Measurements from ENCODE around the gene STARD3.
A peak's percentile ranks its signal among the peaks of the same experiment; 100 is the strongest.

The STARD3 gene

DNA sequence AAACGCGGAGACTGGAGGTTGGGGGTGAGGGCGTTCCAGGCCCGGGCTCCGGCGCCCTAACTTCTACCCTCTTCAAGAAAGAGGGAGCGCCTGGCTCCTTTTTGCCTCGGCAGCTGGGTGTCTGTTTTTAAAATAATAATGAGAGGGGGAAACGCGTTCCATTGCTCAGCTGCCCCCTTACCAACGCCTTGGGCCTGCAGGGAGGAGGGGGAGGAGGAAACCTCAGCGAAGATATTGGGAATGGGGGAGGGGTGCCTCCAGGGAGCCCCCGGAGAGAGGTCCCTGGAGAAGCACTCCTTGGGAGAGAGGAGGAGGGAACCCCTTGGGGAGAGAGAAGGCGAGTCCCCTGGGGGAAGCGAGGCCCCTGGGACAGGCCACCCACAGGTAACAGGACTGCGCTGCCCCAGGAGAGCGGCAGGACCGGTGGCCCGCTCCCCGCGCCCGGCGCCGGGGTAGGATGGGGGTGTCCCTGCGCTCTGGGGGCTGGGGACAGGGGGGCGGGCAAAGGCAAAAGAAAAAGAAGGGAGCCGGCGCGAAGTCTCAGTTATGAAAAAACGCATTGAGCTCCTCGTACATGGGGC is 31.9 kb upstream of the STARD3 start:
- no peak for DNase-seq (ENCODE audit: low spot score)

DNA sequence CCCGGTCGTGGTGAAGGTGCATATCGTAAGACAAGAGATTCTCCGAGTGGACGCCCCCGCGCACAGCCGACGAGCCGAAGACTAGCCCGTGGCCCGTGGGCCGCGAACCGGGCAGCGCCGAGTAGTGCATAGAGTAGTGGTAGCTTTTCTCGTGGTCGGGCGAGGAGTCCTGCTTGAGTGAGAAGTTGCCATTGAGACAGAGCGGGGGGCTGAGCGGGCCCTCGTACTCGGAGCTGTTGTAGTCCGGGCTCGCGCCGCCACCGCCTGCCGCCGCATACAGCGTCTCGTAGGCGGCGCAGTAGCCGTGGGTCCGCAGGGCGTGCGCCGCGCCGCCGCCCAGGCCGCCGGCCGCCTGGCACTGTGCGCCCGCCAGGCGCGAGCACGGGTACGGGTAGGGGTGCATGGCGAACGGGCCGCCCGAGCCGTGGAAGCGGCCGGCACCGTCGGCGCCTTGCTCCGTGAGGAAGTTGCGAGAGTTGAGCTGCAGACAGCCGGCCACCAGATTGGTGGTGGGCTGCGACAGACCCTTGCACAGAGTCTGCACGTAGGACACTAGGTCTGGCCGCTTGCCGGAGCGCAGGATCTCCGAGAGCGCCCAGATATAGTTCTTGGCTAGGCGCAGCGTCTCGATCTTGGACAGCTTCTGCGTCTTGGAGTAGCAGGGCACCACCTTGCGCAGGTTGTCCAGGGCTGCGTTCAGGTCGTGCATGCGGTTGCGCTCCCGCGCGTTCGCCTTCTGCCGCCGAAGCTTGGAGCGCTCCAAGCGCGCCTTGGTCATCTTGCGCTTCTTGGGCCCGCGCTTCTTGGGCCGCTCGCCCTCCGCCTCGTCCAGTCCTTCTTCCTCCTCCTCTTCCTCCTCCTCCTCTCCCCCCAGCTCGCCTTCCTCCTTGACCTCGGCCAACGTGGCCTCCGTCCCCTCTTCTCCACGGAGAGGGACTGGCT is 31.2 kb upstream of the STARD3 start:
- no peak for DNase-seq (ENCODE audit: low spot score)

DNA sequence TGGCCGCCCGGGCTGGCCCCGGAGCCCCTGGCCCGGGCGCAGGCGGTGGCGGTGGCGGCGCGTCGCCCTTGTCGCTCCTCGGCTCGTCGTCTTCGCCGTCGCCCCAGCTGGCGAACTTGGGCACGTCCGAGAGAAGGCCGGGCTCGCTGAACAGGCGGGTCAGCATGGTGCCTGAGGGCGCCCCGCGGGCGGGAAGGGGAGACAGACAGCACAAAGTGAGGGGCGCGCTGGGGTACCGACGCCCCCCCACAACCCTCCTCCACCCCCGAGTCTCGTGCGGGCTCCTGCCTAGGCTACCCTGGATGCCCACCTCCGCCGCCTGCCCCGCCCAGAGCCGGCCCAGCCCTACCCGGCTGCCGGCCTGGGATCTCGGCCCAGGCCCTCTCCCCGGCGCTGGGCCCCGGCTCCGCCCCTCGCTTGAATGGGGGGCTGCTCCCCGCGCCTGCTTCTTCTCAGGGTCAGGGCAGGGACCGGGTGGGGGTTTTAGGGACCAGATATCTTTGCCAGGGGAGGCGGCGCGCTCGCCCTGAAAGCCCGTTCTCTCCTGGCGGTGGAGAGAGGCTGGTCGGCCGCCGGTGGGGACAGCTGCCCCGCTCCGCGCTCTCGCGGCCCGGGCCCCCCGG is 30.4 kb upstream of the STARD3 start:
- no peak for DNase-seq (ENCODE audit: low spot score)

- no peak for DNase-seq (ENCODE audit: low spot score)
Measured at GRCh38 chr17:39607057-39607850, 29.7 kb upstream of the STARD3 start.

DNA sequence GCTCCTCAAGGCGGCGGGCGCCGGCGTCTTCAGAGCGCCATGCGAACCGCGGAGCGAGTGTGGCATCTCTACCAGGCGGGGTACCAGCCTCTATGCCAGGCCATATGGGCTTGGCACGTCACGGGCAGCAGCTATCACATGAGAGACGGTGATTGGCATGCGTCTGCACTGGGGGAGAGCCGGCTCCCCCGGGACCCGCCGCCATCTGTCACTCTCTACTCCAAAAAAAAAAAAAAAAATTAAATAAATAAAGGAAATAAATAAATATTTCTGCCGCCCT is 29.2 kb upstream of the STARD3 start, which contains the start of gene NEUROD2:
NEUROD2 (minus strand) TSS at position 70 of the 280 bp plus-strand sequence. CDS start 1,321 bp downstream, outside the sequence.
- no peak for DNase-seq (ENCODE audit: low spot score)

DNA sequence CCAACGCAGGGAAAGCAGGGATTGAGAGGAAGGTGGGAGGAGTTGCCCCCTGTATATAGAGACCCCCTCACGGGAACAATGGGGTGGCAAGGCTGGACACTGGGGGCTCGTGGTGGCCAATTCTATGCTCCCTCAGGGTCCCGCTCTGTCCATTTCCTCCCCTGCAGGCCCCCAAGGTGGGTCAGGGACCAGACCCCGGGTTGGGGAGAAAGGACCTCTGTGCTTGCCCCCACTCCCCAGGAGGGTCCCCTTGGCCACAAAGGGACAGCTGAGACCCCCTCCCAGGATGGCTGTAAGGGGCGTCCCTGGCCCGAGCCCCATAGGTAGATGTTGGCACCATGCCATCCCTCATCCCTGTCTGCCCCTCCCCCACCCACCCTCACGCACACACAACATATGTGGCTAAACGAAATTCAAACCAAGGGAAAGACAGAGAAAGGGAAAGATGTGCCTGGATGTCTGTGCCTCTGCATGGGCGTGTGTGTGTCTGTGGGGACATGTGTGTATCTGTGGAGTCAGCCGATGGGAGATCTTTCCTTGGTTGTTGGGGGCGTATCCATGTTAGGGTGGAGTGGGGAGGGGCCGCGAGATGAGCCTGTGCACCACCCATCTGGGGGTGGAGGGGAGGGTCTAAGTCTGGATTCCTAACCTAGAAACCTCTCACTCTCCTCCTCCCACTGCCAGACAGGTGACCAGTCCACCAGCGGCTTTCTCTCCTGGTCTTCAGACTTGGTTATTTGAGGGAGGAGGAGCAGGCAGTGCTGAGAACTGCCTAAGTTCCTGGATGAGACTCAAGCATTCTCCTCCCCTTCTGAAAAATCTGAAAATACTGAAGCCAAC is 28.6 kb upstream of the STARD3 start:
- DNase-seq (ENCODE audit: low spot score) = no peak

DNA sequence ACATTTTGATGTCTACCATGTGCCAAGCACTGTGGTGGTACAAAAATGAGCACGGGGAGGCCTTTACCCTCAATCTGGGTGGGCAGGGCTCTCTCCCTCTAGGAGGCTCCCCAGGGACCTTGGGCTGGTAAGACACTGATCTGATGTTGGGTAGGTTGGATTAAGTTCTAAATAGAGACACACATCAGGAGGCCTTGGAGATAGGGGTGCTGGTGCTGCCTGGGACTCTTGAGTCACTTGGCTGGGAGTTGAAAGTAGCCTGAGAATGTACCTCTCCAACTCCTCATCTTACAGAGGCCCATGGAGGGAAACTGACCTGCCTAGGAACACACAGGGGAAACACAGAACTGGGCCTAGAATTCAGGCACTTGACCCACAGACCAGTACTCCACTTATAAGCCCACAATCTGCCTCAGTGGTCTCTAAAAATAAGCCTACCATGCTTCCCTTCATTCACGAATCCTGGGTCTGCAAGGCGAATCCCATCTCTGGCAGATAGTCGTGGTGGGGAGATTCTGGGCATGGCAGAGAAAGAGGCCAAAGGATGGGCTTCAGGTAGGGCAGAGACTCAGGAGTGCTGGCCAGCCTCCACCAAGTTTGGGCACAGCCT is 27.4 kb upstream of the STARD3 start:
- DNase-seq (ENCODE audit: low spot score) = no peak

- DNase-seq (ENCODE audit: low spot score) = no peak
Measured at GRCh38 chr17:39611401-39612112, 25.4 kb upstream of the STARD3 start.

DNA sequence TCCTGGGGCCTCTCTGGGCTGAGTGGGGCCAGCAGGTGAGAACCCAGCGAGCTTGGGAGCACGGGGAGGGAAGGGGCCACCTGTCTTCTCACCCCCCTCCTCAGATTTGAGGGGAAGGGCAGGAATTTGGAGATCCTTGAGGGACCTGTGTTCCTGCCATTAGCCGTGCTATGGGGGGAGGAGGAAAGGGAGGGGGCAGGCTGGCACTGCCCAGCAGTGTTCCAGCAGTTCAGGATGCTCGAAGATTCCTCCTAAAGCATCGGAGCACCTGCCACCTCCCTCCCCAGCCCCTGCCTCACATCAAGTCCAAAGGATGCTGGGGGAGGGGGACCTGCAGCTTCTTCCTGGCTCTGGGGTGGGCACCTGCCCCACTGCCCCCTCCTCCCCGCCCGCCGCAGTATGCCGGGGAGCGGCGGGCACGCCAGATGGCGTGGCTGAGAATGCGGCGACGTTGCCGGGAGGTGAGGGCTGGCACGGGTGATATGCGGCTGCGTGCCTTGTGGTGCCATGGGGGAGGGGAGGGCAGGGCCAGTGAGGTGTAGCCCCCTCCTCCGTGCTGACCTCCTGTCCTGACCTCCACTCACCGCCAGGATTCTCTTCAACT is 24.6 kb upstream of the STARD3 start:
- DNase-seq (ENCODE audit: low spot score) = no peak

GRCh38 chr17:39612935-39613464 is 23.9 kb upstream of the STARD3 start:
- no peak for DNase-seq (ENCODE audit: low spot score)

DNA sequence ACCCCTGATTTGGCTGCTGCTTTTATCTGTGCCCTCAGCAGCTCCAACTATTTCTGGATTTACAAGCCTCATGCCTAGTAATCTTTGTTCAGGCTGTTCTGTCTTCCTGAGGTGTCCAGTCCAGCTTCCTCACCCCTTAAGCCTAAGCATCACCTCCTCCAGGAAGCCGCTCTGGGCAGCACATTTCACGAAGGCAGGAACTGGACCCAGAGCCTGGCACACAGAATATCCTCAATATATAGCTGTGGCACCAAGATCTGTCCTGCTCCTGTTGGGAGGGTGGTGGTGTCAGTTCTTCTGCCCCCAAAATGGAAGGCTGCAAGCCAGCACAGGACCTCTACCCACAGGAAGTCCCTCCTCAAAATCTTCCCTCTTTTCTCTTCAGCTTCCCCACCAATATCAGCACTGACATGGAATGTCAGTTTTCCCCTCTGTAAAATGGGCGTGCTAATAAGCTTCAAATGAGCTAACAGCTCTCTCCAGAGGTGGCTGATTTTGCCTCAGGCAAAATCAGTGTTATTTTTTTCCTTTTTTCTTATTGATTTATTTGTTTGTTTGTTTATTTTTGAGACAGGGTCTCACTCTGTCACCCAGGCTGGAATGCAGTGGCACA is 22.3 kb upstream of the STARD3 start:
- no peak for DNase-seq (ENCODE audit: low spot score)

GRCh38 chr17:39615434-39615833 is 21.5 kb upstream of the STARD3 start:
- no peak for DNase-seq (ENCODE audit: low spot score)

DNA sequence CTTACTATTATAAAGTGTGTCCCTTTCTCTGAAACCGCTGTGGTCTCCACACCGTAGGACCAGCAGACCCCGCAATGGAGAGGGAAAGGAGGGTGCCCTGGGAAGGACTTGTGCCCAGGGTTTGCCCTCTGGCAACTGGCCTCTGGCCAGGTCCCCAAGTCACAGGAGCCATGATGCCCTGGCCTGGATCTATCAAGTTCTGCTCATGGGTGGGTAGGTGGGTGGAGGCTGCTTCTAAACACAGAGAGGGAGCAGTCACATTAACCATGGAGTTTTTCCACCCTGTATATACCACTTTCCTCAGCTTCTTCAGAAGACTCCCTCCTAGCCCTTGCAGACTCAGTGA is 19.9 kb upstream of the STARD3 start:
- no peak for DNase-seq (ENCODE audit: low spot score)

DNA sequence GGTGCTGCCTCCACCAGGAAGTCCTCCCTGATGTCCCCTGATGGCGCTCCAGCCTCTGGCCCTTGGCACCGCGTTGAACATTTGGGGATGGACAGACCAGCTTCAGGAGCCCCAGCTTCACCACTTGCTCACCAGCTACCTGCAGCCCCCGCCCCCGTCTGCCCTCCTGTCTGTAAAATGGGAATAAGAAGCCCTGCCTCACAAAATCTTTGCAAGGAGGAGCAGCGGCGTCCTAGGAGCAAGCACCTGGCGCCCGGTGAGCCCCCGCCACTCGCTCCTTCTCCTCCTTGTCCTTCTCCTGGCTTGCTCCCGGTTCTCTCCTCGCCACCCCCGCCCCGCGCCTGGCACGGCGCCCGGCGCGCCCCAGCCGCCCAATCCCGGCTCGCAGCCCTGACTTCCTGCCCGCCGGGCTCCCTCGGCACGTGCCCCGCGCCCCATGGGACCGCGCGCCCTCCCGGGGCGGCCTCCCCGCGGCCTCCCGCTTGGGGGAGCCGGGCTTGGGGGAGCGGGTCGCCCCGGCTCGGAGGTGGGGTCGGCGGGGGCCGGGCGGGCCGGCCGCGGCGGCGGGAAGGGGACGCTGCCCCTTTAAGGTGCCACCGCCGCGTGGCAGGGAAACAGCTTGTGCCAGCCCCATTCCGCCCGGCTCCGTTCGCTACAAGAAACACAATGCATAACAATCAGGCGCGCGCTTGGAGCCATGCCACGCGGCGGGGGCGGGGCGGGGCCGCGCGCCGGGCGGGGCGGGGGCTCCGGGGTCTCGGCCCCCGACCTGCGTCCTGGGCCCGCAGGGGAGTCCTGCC is 19.3 kb upstream of the STARD3 start:
- DNase-seq (ENCODE audit: low spot score) = peak; percentile 74

GRCh38 chr17:39618246-39618913 is 18.6 kb upstream of the STARD3 start:
- DNase-seq (ENCODE audit: low spot score) = peak; percentile 30

DNA sequence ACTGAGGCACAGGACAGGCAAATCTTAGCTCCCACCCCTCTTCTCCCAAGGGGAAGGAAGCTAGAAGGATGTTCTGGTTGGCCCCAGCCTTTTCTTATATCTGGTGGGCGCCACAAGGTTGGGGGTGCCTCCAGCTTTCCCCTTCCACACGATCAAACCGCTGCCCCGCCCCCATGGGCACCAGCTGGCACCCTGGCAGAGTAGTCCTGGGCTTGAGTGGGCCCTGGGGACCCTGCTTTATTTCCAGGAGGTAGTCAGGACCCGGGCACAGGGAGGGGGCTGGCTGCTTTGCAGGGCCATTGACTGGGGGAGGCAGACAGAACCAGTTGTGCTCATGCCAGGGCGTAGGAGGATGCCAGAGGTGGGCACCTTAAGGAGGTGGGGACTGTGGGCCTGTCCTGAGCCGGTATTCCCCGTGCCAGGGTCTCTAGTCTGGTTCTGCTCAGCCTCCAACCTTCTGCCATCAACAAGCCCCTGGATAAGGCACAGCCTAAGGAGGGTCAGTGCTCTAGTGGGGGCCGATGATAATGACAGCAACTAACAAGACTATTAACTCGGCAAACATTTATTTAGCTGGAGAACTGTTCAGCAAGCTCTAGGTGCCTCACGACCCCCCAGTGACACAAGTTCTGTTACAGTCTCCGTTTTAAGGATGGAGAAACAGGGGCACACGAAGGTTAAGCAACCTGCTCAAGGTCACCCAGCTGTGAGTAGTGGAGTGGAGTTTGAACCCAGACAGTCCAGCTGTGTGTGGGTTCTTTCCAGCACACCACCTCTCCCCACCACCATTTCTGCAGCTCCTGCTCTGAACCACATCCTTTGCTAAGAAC is 17.8 kb upstream of the STARD3 start:
- DNase-seq (ENCODE audit: low spot score) = no peak

- DNase-seq (ENCODE audit: low spot score) = no peak
Measured at GRCh38 chr17:39619786-39620101, 17.2 kb upstream of the STARD3 start.

Data from AG08395 (cell line).